Activated B cell treated with CpG ODN at 0.5 μM for 24 hours (primary cell): ENCODE data around the gene SLC37A1. TPM values are rescaled to one million over a fixed set of nuclear protein-coding genes. Genes with fewer than 3 reads are reported as not detected.

ENCODE experiments used
- ATAC-seq: fragments of 200-7000 bp; cut with Tn5 transposase; one replicate; pipeline ENCODE4 v1.10.0; 2021; ENCODE audit warnings: low read depth, mild to moderate bottlenecking, moderate library complexity
- CTCF ChIA-PET: fragments of 350-600 bp; sonication (Branson Sonifier 250); formaldehyde crosslinking; loops from one replicate; lab custom pipeline; 2021; ENCODE audit warnings: antibody characterized with exemption; lab: Charles Lee
- POLR2A ChIA-PET: fragments of 350-600 bp; sonication (Branson Sonifier 250); formaldehyde crosslinking; loops from one replicate; lab custom pipeline; 2021; ENCODE audit warnings: antibody characterized with exemption; lab: Charles Lee
- DNase-seq: peaks from one replicate; pipeline ENCODE4 v3.0.0; 2022
- H3K27ac Mint-ChIP-seq: one replicate; pipeline ENCODE4 v1.8.0; 2020; ENCODE audit warnings: mixed read lengths
- H3K27me3 Mint-ChIP-seq: one replicate; pipeline ENCODE4 v1.8.0; 2021; ENCODE audit warnings: mixed read lengths
- H3K36me3 Mint-ChIP-seq: one replicate; pipeline ENCODE4 v1.8.0; 2021; ENCODE audit warnings: low read depth, mixed read lengths
- H3K4me1 Mint-ChIP-seq: one replicate; pipeline ENCODE4 v1.8.0; 2021; ENCODE audit warnings: mixed read lengths
- H3K4me3 Mint-ChIP-seq: one replicate; pipeline ENCODE4 v1.8.0; 2020; ENCODE audit warnings: mild to moderate bottlenecking, mixed read lengths
- H3K9me3 Mint-ChIP-seq: one replicate; pipeline ENCODE4 v1.8.0; 2020; ENCODE audit warnings: mixed read lengths
- intact Hi-C: fragments of 100-400 bp; cut with micrococcal nuclease; formaldehyde crosslinking; loops from one replicate; pipeline ENCODE4 v1.15.1; 2024
- total RNA-seq: library from RNA; stranded (reverse); gene quantifications from 2 replicates; pipeline ENCODE4 v1.2.3, GENCODE V29; 2022
- TF ChIP-seq, protein P1 (sequence below): fragments of 200-600 bp; IDR thresholded peaks from one replicate; pipeline ENCODE4 v1.8.0; 2022; ENCODE audit warnings: antibody characterized with exemption, mild to moderate bottlenecking

Gene SLC37A1
- total RNA-seq, 1 donor from 2014 or later, result 47.9 TPM

GRCh38 chr21:42532466-42533181 is 19.0 kb downstream of the SLC37A1 start:
- CTCF ChIA-PET, result interaction anchor here (0.7 to 1.5 kb wide), 2 partner anchors 66 to 415 kb away, joined by 4 read pairs; no protein-coding TSS in a partner anchor
- no peaks in the 10 kb centered on the region for H3K27me3 Mint-ChIP-seq
- ATAC-seq, result peak; percentile 7
- H3K4me3 Mint-ChIP-seq, result peak overlapping the region; percentile 83
- POLR2A ChIA-PET, result interaction anchor here (1.0 to 6.6 kb wide), 4 partner anchors 7 to 71 kb away, joined by 3 to 91 read pairs (median 43); partner anchors contain the start of gene SLC37A1
- intact Hi-C loops, result loop anchor here (10.0 kb wide), 1 partner anchor 528 kb away; no protein-coding TSS in a partner anchor
- H3K27ac Mint-ChIP-seq, result peak overlapping the region; percentile 90
- peaks cover 90% of the 10 kb centered on the region for H3K4me1 Mint-ChIP-seq
- H3K9me3 Mint-ChIP-seq, result no peaks in the 10 kb centered on the region
- peak; percentile 60 for DNase-seq
- TF ChIP-seq, protein P1, sequence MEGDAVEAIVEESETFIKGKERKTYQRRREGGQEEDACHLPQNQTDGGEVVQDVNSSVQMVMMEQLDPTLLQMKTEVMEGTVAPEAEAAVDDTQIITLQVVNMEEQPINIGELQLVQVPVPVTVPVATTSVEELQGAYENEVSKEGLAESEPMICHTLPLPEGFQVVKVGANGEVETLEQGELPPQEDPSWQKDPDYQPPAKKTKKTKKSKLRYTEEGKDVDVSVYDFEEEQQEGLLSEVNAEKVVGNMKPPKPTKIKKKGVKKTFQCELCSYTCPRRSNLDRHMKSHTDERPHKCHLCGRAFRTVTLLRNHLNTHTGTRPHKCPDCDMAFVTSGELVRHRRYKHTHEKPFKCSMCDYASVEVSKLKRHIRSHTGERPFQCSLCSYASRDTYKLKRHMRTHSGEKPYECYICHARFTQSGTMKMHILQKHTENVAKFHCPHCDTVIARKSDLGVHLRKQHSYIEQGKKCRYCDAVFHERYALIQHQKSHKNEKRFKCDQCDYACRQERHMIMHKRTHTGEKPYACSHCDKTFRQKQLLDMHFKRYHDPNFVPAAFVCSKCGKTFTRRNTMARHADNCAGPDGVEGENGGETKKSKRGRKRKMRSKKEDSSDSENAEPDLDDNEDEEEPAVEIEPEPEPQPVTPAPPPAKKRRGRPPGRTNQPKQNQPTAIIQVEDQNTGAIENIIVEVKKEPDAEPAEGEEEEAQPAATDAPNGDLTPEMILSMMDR, result no peak
- H3K36me3 Mint-ChIP-seq, result peaks cover 55% of the 10 kb centered on the region

- Mint-ChIP-seq H3K9me3 (no peaks in the 10 kb centered on the region), H3K4me1 (peaks cover 85% of the 10 kb centered on the region), H3K27ac (peak overlapping the region; percentile 90), H3K4me3 (peak overlapping the region; percentile 83), H3K27me3 (no peaks in the 10 kb centered on the region), H3K36me3 (peaks cover 56% of the 10 kb centered on the region)
- no peak for ATAC-seq
- POLR2A ChIA-PET, result interaction anchor here (1.0 to 6.6 kb wide), 4 partner anchors 7 to 71 kb away, joined by 3 to 91 read pairs (median 43); partner anchors contain the start of gene SLC37A1
- no peak for DNase-seq
- intact Hi-C loops, result loop anchor here (10.0 kb wide), 1 partner anchor 529 kb away; no protein-coding TSS in a partner anchor
- TF ChIP-seq, protein P1, result no peak
- CTCF ChIA-PET, result interaction anchor here (1.0 to 1.5 kb wide), 3 partner anchors 19 to 224 kb away, joined by 3 to 4 read pairs (median 3); no protein-coding TSS in a partner anchor
Measured at GRCh38 chr21:42533306-42533962, 19.8 kb downstream of the SLC37A1 start.

- TF ChIP-seq, protein P1, result no peak
- ATAC-seq, result no peak
- peaks cover 59% of the 10 kb centered on the region for H3K36me3 Mint-ChIP-seq
Measured at GRCh38 chr21:42533963-42534355, 20.3 kb downstream of the SLC37A1 start.

GRCh38 chr21:42534421-42535378 is 21.0 kb downstream of the SLC37A1 start:
- TF ChIP-seq, protein P1, result no peak
- Mint-ChIP-seq H3K27ac (peak overlapping the region; percentile 90), H3K36me3 (peaks cover 62% of the 10 kb centered on the region), H3K9me3 (no peaks in the 10 kb centered on the region), H3K27me3 (no peaks in the 10 kb centered on the region), H3K4me3 (peak overlapping the region; percentile 83), H3K4me1 (peaks cover 79% of the 10 kb centered on the region)
- ATAC-seq (peak; percentile 57), DNase-seq (peak; percentile 48)
- ChIA-PET CTCF (interaction anchor here (0.7 to 5.0 kb wide), 9 partner anchors 12 to 225 kb away, joined by 3 to 39 read pairs (median 4); no protein-coding TSS in a partner anchor), POLR2A (interaction anchor here (0.6 to 6.6 kb wide), 10 partner anchors 9 to 301 kb away, joined by 3 to 91 read pairs (median 4); partner anchors contain the start of genes RSPH1 and SLC37A1)
- intact Hi-C loops, result loop anchor here (1.0 to 10.0 kb wide), 7 partner anchors 10 to 530 kb away; partner anchors contain the start of gene RSPH1

More at GRCh38 chr21:42533963-42534355, 20.3 kb downstream of the SLC37A1 start:
- Mint-ChIP-seq H3K27ac (peak overlapping the region; percentile 90), H3K4me1 (peaks cover 85% of the 10 kb centered on the region), H3K9me3 (no peaks in the 10 kb centered on the region), H3K27me3 (no peaks in the 10 kb centered on the region), H3K4me3 (peak overlapping the region; percentile 83)
- intact Hi-C loops, result loop anchor here (10.0 kb wide), 1 partner anchor 529 kb away; no protein-coding TSS in a partner anchor
- CTCF ChIA-PET, result interaction anchor here (0.9 to 1.5 kb wide), 4 partner anchors 19 to 224 kb away, joined by 3 to 4 read pairs (median 3); no protein-coding TSS in a partner anchor
- DNase-seq, result no peak
- POLR2A ChIA-PET, result interaction anchor here (1.9 to 6.6 kb wide), 3 partner anchors 8 to 72 kb away, joined by 4 to 91 read pairs (median 82); partner anchors contain the start of gene SLC37A1
